Heart right ventricle (tissue), 16 donors: ENCODE results near the gene TAP1. TPM values are rescaled to one million over a fixed set of nuclear protein-coding genes. Genes with fewer than 3 reads are reported as not detected.

Experiments
- ATAC-seq, 8 donors: fragments of 200-7000 bp; cut with Tn5 transposase; one replicate each; pipeline ENCODE4 v1.9.1; 2020; ENCODE audit warnings: mild to moderate bottlenecking in 8 of 8, moderate library complexity in 8 of 8, moderate number of reproducible peaks in 1 of 8
- DNase-seq, 2 donors: peaks; one replicate each; pipeline ENCODE4 v3.0.0-alpha.2; 2020
- H3K27ac ChIP-seq, 10 donors: fragments of 200-600 bp; sonication (generic) in 2 of 10; one replicate each; pipeline versions ENCODE4 v1.5.0 to v1.8.0; 2020 to 2022; ENCODE audit warnings: mild to moderate bottlenecking in 3 of 10
- H3K27me3 ChIP-seq, 7 donors: fragments of 200-600 bp; one replicate each; pipeline ENCODE4 v1.8.0; 2021 to 2022; ENCODE audit warnings: mild to moderate bottlenecking in 2 of 7
- H3K36me3 ChIP-seq, 9 donors: fragments of 200-600 bp; sonication (generic) in 1 of 9; one replicate each; pipeline versions ENCODE4 v1.5.0 to v1.8.0; 2020 to 2022; ENCODE audit warnings: mild to moderate bottlenecking in 2 of 9
- H3K4me1 ChIP-seq, 9 donors: fragments of 200-600 bp; sonication (generic) in 1 of 9; one replicate each; pipeline versions ENCODE4 v1.5.0 to v1.8.0; 2020 to 2022; ENCODE audit warnings: mild to moderate bottlenecking in 4 of 9
- H3K4me3 ChIP-seq, 10 donors: fragments of 200-600 bp; sonication (generic) in 2 of 10; one replicate each; pipeline versions ENCODE4 v1.5.0 to v1.8.0; 2020 to 2022; ENCODE audit warnings: mild to moderate bottlenecking in 7 of 10, moderate library complexity in 2 of 10
- H3K9me3 ChIP-seq, 11 donors: fragments of 200-600 bp in 10 of 11; sonication (generic) in 2 of 11; one replicate each; pipeline versions ENCODE4 v1.5.0 to v1.8.0; 2013 to 2022; ENCODE audit warnings: mild to moderate bottlenecking in 2 of 11, control low read depth in 1 of 11, moderate library complexity in 1 of 11
- WGBS, 2 donors: extraction: QIAGEN DNeasy Blood & Tissue Kit; methylation state at CpG; one replicate each; pipeline ENCODE4 v1.1.7; 2013; ENCODE audit warnings: inconsistent platforms in 1 of 2; 5-methylcytosine and 5-hydroxymethylcytosine counted together
- intact Hi-C, 10 donors: fragments of 100-400 bp; cut with DNase I; formaldehyde crosslinking; loops; one replicate each; pipeline versions ENCODE4 v1.11.1 to v1.14.2; 2022
- polyA plus RNA-seq, 2 donors: library from polyadenylated mRNA; stranded (reverse); fragments of 200-250 nt; gene quantifications; one replicate each; pipeline ENCODE4 v1.2.3, GENCODE V29; 2013
- total RNA-seq, 10 donors: library from RNA; stranded (reverse); fragmentation: NEBNext Ultra II Directional in 3 of 10; extraction: Animal tissue kit (Norgen Biotek cat#: 25700) in 3 of 10; gene quantifications; one replicate each; pipeline versions ENCODE4 v1.2.1 to v1.2.4, GENCODE V29; 2021 to 2023
- TF ChIP-seq, protein P1 (sequence below), 9 donors: fragments of 200-600 bp; sonication (generic) in 2 of 9; IDR thresholded peaks; one replicate each; pipeline versions ENCODE4 v1.5.0 to v1.8.0; 2021 to 2022; ENCODE audit warnings: antibody characterized with exemption in 9 of 9, mild to moderate bottlenecking in 5 of 9, moderate library complexity in 1 of 9
- donor health status: Arrhythmogenic right ventricular cardiomyopathy.
- donor health status: ischemic (EF 13 %, LVEDD 7.1; RV severe dilation, severe dysfunction).
- donor health status: healthy with polysubstance abuse.
- donor health status: DM: no; HTN: yes; CAD: no.
- donor health status: DM: no; HTN: no; CAD: no.
- donor health status: ischemic (EF 25% LVEDD 6.9; RV normal size, moderate dysfunction).
- donor health status: ischemic (EF 25% LVEDD 5.7; RV mildly dilated, moderate dysfunction).
- donor health status: healthy.
- donor health status: DM: yes; HTN: yes; CAD: no.
- donor health status: Ischemic cardiomyopathy.
- donor health status: ischemic (EF 35%, LVEDD 5.7; RV mildly dilated, moderate dysfunction).
- donor health status: nonischemic (EF 11% LVEDD 7.7; RV severe dilation, severe dysfunction).
- donor health status: DM: yes; HTN: yes; CAD: no.
- donor health status: PGD.
- donor health status: ischemic (EF 29% LVEDD 5.4; RV normal size, mild dysfunction).
- donor health status: nonischemic (EF 23%, LVEDD 6.1; RV moderate dilation, normal function).

Gene TAP1
- total and polyA plus RNA-seq, 12 donors = 12.8 to 213 (median 19.1) TPM

DNA sequence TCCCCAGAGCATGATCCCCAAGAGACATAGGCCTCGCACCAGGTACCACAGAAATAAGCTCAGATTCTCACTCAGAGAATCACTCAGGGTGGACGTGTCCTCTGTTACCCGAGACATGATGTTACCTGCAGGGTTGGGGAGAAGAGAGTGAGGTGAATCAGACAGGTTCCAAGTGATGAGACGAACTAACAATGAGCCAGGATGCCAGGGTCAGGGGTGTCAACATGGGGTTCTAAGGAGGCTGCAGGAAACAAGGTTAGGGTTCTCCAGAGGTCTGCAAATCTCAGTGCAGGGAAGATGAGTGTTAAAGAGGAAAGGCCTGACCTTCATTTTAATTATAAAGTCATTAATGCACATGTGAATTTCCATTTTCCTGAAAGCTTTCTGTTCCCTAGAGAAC, 2.5 kb downstream of the TAP1 start:
- intact Hi-C loops = no loop called here
- peaks cover 0 to 80% (median 45%) of the 10 kb centered on the region in 9 donors for H3K4me1 ChIP-seq
- peaks cover 0 to 62% (median 43%) of the 10 kb centered on the region in 9 donors for H3K36me3 ChIP-seq
- peak overlapping the region in 1 of 10 donors; percentile 95 for H3K4me3 ChIP-seq
- peak overlapping the region in 3 of 10 donors; percentile 95 to 99 (median 98) for H3K27ac ChIP-seq
- ATAC-seq (no peak), DNase-seq (no peak)
- no peaks in the 10 kb centered on the region for H3K9me3 ChIP-seq
- WGBS, 2 donors = 88 to 92% methylated on average over 4 of the region's 4 CpGs
- no peaks in the 10 kb centered on the region for H3K27me3 ChIP-seq
- TF ChIP-seq, protein P1, sequence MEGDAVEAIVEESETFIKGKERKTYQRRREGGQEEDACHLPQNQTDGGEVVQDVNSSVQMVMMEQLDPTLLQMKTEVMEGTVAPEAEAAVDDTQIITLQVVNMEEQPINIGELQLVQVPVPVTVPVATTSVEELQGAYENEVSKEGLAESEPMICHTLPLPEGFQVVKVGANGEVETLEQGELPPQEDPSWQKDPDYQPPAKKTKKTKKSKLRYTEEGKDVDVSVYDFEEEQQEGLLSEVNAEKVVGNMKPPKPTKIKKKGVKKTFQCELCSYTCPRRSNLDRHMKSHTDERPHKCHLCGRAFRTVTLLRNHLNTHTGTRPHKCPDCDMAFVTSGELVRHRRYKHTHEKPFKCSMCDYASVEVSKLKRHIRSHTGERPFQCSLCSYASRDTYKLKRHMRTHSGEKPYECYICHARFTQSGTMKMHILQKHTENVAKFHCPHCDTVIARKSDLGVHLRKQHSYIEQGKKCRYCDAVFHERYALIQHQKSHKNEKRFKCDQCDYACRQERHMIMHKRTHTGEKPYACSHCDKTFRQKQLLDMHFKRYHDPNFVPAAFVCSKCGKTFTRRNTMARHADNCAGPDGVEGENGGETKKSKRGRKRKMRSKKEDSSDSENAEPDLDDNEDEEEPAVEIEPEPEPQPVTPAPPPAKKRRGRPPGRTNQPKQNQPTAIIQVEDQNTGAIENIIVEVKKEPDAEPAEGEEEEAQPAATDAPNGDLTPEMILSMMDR (IDR thresholded peaks at IDR 0.05) = no peak

DNA sequence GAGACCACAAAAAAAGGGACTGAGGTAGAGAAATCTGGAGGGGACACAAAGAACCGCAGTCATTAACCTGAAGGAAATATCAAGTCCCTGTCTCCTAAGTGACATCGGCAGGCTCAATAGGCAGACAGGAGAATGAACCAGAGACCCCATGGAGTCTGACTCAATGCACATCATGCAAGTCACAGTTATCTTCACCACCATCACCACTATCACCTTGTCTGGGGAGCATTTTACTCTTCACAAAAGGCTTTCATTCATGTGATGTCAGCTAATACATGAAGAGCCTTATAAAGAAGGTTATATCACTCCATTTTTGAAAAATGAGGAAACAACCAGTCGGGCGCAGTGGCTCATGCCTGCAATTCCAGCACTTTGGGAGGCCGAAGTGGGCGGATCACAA, 4.4 kb downstream of the TAP1 start:
- H3K36me3 ChIP-seq = peaks cover 0 to 75% (median 49%) of the 10 kb centered on the region in 9 donors
- TF ChIP-seq, protein P1 (IDR thresholded peaks at IDR 0.05) = no peak
- no peak for DNase-seq
- peaks cover 5 to 79% (median 37%) of the 10 kb centered on the region in 9 donors for H3K4me1 ChIP-seq
- no peaks in the 10 kb centered on the region for H3K27me3 ChIP-seq
- intact Hi-C loops = no loop called here
- H3K27ac ChIP-seq = peak overlapping the region in 1 of 10 donors; percentile 31
- H3K9me3 ChIP-seq = no peaks in the 10 kb centered on the region
- ATAC-seq = no peak
- 78 to 79% methylated on average over 6 of the region's 6 CpGs for WGBS, 2 donors
- no peak overlapping the region for H3K4me3 ChIP-seq

DNA sequence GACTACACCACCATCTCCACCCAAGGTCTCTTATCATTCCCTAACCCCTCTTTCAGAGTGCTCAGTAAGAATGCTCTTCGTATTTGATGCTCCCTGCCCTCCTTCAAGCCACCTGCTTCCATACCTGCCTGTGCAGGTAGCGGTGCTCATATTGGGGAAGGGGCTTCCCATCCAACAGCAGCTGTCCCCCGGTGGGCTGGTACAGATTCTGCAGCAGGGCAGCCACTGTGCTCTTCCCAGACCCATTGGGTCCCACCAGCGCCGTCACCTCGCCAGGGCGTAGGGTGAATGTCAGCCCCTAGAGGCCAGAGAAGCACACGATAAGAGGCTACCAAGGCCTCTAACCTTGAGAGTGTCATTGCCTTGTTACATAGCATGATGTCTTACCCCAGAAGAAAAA, 5.7 kb downstream of the TAP1 start:
- no peaks in the 10 kb centered on the region for H3K9me3 ChIP-seq
- peak overlapping the region in 1 of 10 donors; percentile 3 for H3K27ac ChIP-seq
- TF ChIP-seq, protein P1 (IDR thresholded peaks at IDR 0.05) = no peak
- H3K36me3 ChIP-seq = peaks cover 0 to 75% (median 49%) of the 10 kb centered on the region in 9 donors
- H3K4me1 ChIP-seq = peaks cover 5 to 86% (median 40%) of the 10 kb centered on the region in 9 donors
- no peak for DNase-seq
- 89 to 91% methylated on average over 8 of the region's 8 CpGs for WGBS, 2 donors
- H3K27me3 ChIP-seq = no peaks in the 10 kb centered on the region
- intact Hi-C loops = no loop called here
- no peak for ATAC-seq
- no peak overlapping the region for H3K4me3 ChIP-seq

DNA sequence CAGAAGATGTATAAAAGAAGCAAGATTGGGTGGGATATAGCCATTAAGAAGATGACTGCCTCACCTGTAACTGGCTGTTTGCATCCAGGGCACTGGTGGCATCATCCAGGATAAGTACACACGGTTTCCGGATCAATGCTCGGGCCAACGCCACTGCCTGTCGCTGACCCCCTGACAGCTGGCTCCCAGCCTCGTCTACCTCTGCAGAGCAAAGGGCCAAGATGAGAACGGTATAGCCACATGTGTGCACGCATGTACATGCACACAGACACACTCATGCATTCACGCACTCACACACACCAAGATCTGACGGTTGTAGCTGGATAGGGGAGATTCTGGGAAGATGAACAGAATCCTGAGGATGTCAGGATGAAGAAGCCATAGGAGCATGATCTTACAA, 6.5 kb downstream of the TAP1 start:
- Histone ChIP-seq H3K9me3 (no peaks in the 10 kb centered on the region), H3K4me1 (peaks cover 5 to 88% (median 43%) of the 10 kb centered on the region in 9 donors), H3K36me3 (peaks cover 0 to 81% (median 49%) of the 10 kb centered on the region in 9 donors), H3K27ac (peak overlapping the region in 1 of 10 donors; percentile 92), H3K27me3 (no peaks in the 10 kb centered on the region), H3K4me3 (peak overlapping the region in 1 of 10 donors; percentile 3)
- no peak for ATAC-seq
- TF ChIP-seq, protein P1 (IDR thresholded peaks at IDR 0.05) = no peak
- no peak for DNase-seq
- WGBS, 2 donors = 92 to 93% methylated on average over 10 of the region's 10 CpGs
- intact Hi-C loops = no loop called here
